HepG2 (cell line): Measurements from ENCODE around the gene AHCYL2. TPM values are rescaled to one million over a fixed set of nuclear protein-coding genes. Genes with fewer than 3 reads are reported as not detected.

Source experiments
- ISX ChIP-seq: sonication (generic); formaldehyde crosslinking; conservative IDR thresholded peaks from 2 replicates; pipeline ENCODE4 v1.5.0; 2020; ENCODE audit warnings: missing genetic modification reagents
- MAFF ChIP-seq: IDR thresholded peaks from 2 replicates; pipeline ENCODE4 v1.6.1; 2011; ENCODE audit warnings: low read depth, low read length, improper control_type of control experiment
- MAFG ChIP-seq: sonication (generic); formaldehyde crosslinking; IDR thresholded peaks from 2 replicates; pipeline ENCODE4 v1.5.1; 2020; ENCODE audit warnings: mild to moderate bottlenecking, missing genetic modification reagents
- NR1H2 ChIP-seq: sonication (generic); formaldehyde crosslinking; IDR thresholded peaks from 2 replicates; pipeline ENCODE4 v1.8.1; 2022; ENCODE audit warnings: low read depth, missing genetic modification reagents, borderline replicate concordance
- ZNF234 ChIP-seq: sonication (generic); formaldehyde crosslinking; conservative IDR thresholded peaks from 2 replicates; pipeline ENCODE4 v1.5.1; 2020; ENCODE audit warnings: mild to moderate bottlenecking, missing genetic modification reagents
- ZNF558 ChIP-seq: sonication (generic); formaldehyde crosslinking; IDR thresholded peaks from 2 replicates; pipeline ENCODE4 v1.9.0; 2022; ENCODE audit warnings: mild to moderate bottlenecking, missing genetic modification reagents, borderline replicate concordance
- ZNF672 ChIP-seq: sonication (generic); formaldehyde crosslinking; IDR thresholded peaks from 2 replicates; pipeline ENCODE4 v1.8.1; 2022; ENCODE audit warnings: missing genetic modification reagents
- ZNF839 ChIP-seq: sonication (generic); formaldehyde crosslinking; IDR thresholded peaks from 2 replicates; pipeline ENCODE4 v1.4.0; 2020; ENCODE audit warnings: missing genetic modification reagents, mild to moderate bottlenecking, borderline replicate concordance
- ZZZ3 ChIP-seq: sonication (generic); formaldehyde crosslinking; IDR thresholded peaks from 2 replicates; pipeline ENCODE4 v1.4.0; 2020; ENCODE audit warnings: missing genetic modification reagents, mild to moderate bottlenecking, borderline replicate concordance
- polyA plus RNA-seq, 8 experiments: library from polyadenylated mRNA; depleted of rRNA in 3 of 8; stranded (reverse) in 7 of 8; unstranded in 1 of 8; fragments of >200 nt; fragmentation: Illumina TruSeq in 4 of 8; extraction: Trizol in 4 of 8; gene quantifications; 2 replicates each; pipeline versions ENCODE4 v1.2.1 to v1.2.3, GENCODE V29; 2011 to 2016; ENCODE audit warnings: low read depth in 4 of 8, missing spikeins in 1 of 8, mixed read lengths in 1 of 8; ENCODE audit not compliant: insufficient read depth in 1 of 8
- total RNA-seq, 5 experiments: library from RNA; depleted of rRNA; stranded (reverse); fragments of >200 nt; fragmentation: Illumina TruSeq; extraction: Trizol; gene quantifications; 2 replicates each; pipeline ENCODE4 v1.2.3, GENCODE V29; 2016; ENCODE audit warnings: low read depth in 1 of 5
- TF ChIP-seq, protein P1 (sequence below): sonication (generic); formaldehyde crosslinking; IDR thresholded peaks from 2 replicates; pipeline ENCODE4 v1.4.0; 2020; ENCODE audit warnings: missing genetic modification reagents, borderline replicate concordance
- TF ChIP-seq, protein P2 (sequence below): sonication (generic); formaldehyde crosslinking; IDR thresholded peaks from 2 replicates; pipeline ENCODE4 v1.8.0; 2022; ENCODE audit warnings: missing genetic modification reagents, mild to moderate bottlenecking, borderline replicate concordance
- TF ChIP-seq, protein P3 (sequence below), 2 experiments: sonication (generic) in 1 of 2; formaldehyde crosslinking in 1 of 2; IDR thresholded peaks; 2 replicates each; pipeline versions ENCODE4 v1.4.0 to v1.6.1; 2018 to 2020; ENCODE audit warnings: missing genetic modification reagents in 2 of 2, borderline replicate concordance in 1 of 2, low read depth in 1 of 2, mild to moderate bottlenecking in 1 of 2, missing biosample characterization in 1 of 2
- TF ChIP-seq, protein P4 (sequence below): sonication (generic); formaldehyde crosslinking; IDR thresholded peaks from 2 replicates; pipeline ENCODE4; 2020; ENCODE audit warnings: missing genetic modification reagents, mild to moderate bottlenecking, borderline replicate concordance
- TF ChIP-seq, protein P5 (sequence below): sonication (generic); formaldehyde crosslinking; IDR thresholded peaks from 2 replicates; pipeline ENCODE4 v1.5.0; 2020; ENCODE audit warnings: missing genetic modification reagents
- TF ChIP-seq, protein P6 (sequence below): IDR thresholded peaks from 2 replicates; pipeline ENCODE4 v1.6.1; 2018; ENCODE audit warnings: missing genetic modification reagents, mild to moderate bottlenecking, missing compliant biosample characterization

The AHCYL2 gene
- total and polyA plus RNA-seq, 2 of the 13 experiments (the other 11 are each of a cell fraction or from before 2014, with no cell fraction given): 9.5 to 14.7 TPM

DNA sequence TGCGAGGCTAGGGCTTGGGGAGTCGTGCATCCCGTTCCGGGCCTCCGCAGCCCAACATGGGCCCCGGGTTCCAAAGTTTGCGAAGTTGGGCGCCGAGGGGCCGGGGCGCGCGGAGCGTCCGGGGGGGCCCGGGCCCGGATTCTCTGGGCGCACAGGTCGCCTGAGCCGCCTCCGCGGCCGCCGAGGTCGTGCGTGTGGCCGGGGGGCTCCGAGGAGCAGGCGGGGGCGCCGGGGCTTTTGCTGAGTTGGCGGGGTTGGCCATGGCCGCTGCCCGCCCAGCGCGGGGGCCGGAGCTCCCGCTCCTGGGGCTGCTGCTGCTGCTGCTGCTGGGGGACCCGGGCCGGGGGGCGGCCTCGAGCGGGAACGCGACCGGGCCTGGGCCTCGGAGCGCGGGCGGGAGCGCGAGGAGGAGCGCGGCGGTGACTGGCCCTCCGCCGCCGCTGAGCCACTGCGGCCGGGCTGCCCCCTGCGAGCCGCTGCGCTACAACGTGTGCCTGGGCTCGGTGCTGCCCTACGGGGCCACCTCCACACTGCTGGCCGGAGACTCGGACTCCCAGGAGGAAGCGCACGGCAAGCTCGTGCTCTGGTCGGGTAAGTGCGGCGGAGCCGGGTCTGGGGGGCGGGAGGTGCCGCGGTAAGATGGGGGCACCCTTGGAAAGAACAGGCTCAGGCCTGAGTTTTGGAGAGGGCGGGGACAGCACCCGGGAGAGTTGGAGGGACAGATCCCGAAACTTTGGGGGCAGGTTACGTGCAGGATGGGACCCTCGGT, 35.8 kb upstream of the AHCYL2 start (continued):
- no peak for TF ChIP-seq ZNF234 (CRISPR knock-in tag)
- no peak; the same call in 1 of the 2 replicates for TF ChIP-seq ZNF558 (CRISPR knock-in tag)
- TF ChIP-seq, protein P1, sequence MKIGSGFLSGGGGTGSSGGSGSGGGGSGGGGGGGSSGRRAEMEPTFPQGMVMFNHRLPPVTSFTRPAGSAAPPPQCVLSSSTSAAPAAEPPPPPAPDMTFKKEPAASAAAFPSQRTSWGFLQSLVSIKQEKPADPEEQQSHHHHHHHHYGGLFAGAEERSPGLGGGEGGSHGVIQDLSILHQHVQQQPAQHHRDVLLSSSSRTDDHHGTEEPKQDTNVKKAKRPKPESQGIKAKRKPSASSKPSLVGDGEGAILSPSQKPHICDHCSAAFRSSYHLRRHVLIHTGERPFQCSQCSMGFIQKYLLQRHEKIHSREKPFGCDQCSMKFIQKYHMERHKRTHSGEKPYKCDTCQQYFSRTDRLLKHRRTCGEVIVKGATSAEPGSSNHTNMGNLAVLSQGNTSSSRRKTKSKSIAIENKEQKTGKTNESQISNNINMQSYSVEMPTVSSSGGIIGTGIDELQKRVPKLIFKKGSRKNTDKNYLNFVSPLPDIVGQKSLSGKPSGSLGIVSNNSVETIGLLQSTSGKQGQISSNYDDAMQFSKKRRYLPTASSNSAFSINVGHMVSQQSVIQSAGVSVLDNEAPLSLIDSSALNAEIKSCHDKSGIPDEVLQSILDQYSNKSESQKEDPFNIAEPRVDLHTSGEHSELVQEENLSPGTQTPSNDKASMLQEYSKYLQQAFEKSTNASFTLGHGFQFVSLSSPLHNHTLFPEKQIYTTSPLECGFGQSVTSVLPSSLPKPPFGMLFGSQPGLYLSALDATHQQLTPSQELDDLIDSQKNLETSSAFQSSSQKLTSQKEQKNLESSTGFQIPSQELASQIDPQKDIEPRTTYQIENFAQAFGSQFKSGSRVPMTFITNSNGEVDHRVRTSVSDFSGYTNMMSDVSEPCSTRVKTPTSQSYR (CRISPR knock-in tag): no peak
- TF ChIP-seq ZZZ3 (CRISPR knock-in tag): no peak
- TF ChIP-seq, protein P2, sequence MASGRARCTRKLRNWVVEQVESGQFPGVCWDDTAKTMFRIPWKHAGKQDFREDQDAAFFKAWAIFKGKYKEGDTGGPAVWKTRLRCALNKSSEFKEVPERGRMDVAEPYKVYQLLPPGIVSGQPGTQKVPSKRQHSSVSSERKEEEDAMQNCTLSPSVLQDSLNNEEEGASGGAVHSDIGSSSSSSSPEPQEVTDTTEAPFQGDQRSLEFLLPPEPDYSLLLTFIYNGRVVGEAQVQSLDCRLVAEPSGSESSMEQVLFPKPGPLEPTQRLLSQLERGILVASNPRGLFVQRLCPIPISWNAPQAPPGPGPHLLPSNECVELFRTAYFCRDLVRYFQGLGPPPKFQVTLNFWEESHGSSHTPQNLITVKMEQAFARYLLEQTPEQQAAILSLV (CRISPR knock-in tag): peak; percentile 44; the same call in 1 of the 2 replicates
- TF ChIP-seq ISX (CRISPR knock-in tag): no peak
- TF ChIP-seq ZNF839 (CRISPR knock-in tag): no peak
- TF ChIP-seq, protein P3, sequence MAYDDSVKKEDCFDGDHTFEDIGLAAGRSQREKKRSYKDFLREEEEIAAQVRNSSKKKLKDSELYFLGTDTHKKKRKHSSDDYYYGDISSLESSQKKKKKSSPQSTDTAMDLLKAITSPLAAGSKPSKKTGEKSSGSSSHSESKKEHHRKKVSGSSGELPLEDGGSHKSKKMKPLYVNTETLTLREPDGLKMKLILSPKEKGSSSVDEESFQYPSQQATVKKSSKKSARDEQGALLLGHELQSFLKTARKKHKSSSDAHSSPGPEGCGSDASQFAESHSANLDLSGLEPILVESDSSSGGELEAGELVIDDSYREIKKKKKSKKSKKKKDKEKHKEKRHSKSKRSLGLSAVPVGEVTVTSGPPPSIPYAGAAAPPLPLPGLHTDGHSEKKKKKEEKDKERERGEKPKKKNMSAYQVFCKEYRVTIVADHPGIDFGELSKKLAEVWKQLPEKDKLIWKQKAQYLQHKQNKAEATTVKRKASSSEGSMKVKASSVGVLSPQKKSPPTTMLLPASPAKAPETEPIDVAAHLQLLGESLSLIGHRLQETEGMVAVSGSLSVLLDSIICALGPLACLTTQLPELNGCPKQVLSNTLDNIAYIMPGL (CRISPR knock-in tag; IDR thresholded peaks at IDR 0.05; ENCODE audit: borderline replicate concordance in 1 of 2, low read depth in 1 of 2): peak in 1 of 2 experiments; percentile 1; a peak in 1 of 4 replicates
- no peak for TF ChIP-seq MAFF
- TF ChIP-seq, protein P4, sequence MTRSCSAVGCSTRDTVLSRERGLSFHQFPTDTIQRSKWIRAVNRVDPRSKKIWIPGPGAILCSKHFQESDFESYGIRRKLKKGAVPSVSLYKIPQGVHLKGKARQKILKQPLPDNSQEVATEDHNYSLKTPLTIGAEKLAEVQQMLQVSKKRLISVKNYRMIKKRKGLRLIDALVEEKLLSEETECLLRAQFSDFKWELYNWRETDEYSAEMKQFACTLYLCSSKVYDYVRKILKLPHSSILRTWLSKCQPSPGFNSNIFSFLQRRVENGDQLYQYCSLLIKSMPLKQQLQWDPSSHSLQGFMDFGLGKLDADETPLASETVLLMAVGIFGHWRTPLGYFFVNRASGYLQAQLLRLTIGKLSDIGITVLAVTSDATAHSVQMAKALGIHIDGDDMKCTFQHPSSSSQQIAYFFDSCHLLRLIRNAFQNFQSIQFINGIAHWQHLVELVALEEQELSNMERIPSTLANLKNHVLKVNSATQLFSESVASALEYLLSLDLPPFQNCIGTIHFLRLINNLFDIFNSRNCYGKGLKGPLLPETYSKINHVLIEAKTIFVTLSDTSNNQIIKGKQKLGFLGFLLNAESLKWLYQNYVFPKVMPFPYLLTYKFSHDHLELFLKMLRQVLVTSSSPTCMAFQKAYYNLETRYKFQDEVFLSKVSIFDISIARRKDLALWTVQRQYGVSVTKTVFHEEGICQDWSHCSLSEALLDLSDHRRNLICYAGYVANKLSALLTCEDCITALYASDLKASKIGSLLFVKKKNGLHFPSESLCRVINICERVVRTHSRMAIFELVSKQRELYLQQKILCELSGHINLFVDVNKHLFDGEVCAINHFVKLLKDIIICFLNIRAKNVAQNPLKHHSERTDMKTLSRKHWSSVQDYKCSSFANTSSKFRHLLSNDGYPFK (CRISPR knock-in tag): no peak
- TF ChIP-seq MAFG (CRISPR knock-in tag): no peak; the same call in 1 of the 2 replicates
- no peak for TF ChIP-seq NR1H2 (CRISPR knock-in tag)
- TF ChIP-seq, protein P5, sequence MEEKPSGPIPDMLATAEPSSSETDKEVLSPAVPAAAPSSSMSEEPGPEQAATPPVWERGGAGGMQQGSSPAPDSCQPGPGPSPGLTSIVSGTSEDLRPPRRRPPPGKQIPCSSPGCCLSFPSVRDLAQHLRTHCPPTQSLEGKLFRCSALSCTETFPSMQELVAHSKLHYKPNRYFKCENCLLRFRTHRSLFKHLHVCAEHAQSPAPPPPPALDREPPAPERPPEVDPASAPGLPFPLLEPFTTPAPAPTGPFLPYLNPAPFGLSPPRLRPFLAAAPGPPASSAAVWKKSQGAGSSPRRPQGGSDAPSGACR: no peak
- TF ChIP-seq ZNF672 (CRISPR knock-in tag): no peak
- TF ChIP-seq, protein P6, sequence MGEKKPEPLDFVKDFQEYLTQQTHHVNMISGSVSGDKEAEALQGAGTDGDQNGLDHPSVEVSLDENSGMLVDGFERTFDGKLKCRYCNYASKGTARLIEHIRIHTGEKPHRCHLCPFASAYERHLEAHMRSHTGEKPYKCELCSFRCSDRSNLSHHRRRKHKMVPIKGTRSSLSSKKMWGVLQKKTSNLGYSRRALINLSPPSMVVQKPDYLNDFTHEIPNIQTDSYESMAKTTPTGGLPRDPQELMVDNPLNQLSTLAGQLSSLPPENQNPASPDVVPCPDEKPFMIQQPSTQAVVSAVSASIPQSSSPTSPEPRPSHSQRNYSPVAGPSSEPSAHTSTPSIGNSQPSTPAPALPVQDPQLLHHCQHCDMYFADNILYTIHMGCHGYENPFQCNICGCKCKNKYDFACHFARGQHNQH (CRISPR knock-in tag): no peak
